RWPE2 (cell line): Measurements from ENCODE around the gene AKAP4.

ENCODE experiments used
- ATAC-seq: fragments of 200-7000 bp; cut with Tn5 transposase; 3 replicates; pipeline ENCODE4 v1.9.1; 2021; ENCODE audit warnings: low read depth
- DNase-seq: peaks from one replicate; pipeline ENCODE4 v3.0.0-alpha.2; 2020; ENCODE audit warnings: low spot score
- H3K27ac ChIP-seq: fragments of 450-650 bp; 2 replicates; pipeline ENCODE4 v1.5.1; 2017; ENCODE audit warnings: mild to moderate bottlenecking; ENCODE audit not compliant: poor library complexity, severe bottlenecking
- H3K27me3 ChIP-seq: fragments of 250-450 bp; sonication (Bioruptor Pico); 2 replicates; pipeline ENCODE4 v1.5.1; 2021; ENCODE audit warnings: mild to moderate bottlenecking, moderate library complexity; ENCODE audit not compliant: insufficient read depth, poor library complexity, severe bottlenecking
- H3K36me3 ChIP-seq: fragments of 250-450 bp; sonication (Bioruptor Pico); 2 replicates; pipeline ENCODE4 v1.5.1; 2020; ENCODE audit warnings: low read depth, mild to moderate bottlenecking, moderate library complexity
- H3K4me1 ChIP-seq: fragments of 250-450 bp; sonication (Bioruptor Pico); 2 replicates; pipeline ENCODE4 v1.5.1; 2021; ENCODE audit warnings: mild to moderate bottlenecking, moderate library complexity; ENCODE audit not compliant: insufficient read depth, poor library complexity, severe bottlenecking
- H3K4me3 ChIP-seq: fragments of 250-450 bp; sonication (Bioruptor Pico); 2 replicates; pipeline ENCODE4 v1.5.1; 2021; ENCODE audit warnings: mild to moderate bottlenecking, moderate library complexity; ENCODE audit not compliant: severe bottlenecking
- H3K9me3 ChIP-seq: fragments of 250-450 bp; sonication (Bioruptor Pico); 2 replicates; pipeline ENCODE4 v1.5.1; 2021; ENCODE audit warnings: mild to moderate bottlenecking, moderate library complexity; ENCODE audit not compliant: severe bottlenecking
- CTCF ChIP-seq: fragments of 450-650 bp; IDR thresholded peaks from one replicate; pipeline ENCODE4 v1.5.1; 2017; ENCODE audit warnings: mild to moderate bottlenecking, moderate library complexity; ENCODE audit not compliant: poor library complexity, severe bottlenecking

The AKAP4 gene

GRCh38 chrX:50198348-50198747 lies 2.5 kb downstream of the AKAP4 start:
- H3K36me3 ChIP-seq = no peaks in the 10 kb centered on the region
- no peak overlapping the region for H3K27ac ChIP-seq
- ATAC-seq (no peak), DNase-seq (no peak)
- no peak overlapping the region for H3K4me3 ChIP-seq
- H3K4me1 ChIP-seq = no peaks in the 10 kb centered on the region
- H3K27me3 ChIP-seq = no peaks in the 10 kb centered on the region
- no peak for TF ChIP-seq CTCF
- no peaks in the 10 kb centered on the region for H3K9me3 ChIP-seq

- no peak overlapping the region for H3K27ac ChIP-seq
- no peaks in the 10 kb centered on the region for H3K36me3 ChIP-seq
- H3K9me3 ChIP-seq = no peaks in the 10 kb centered on the region
- DNase-seq (no peak), ATAC-seq (no peak)
- no peak overlapping the region for H3K4me3 ChIP-seq
- H3K4me1 ChIP-seq = no peaks in the 10 kb centered on the region
- H3K27me3 ChIP-seq = no peaks in the 10 kb centered on the region
- no peak for TF ChIP-seq CTCF
Observed at GRCh38 chrX:50188859-50189600, 11.8 kb downstream of the AKAP4 start.

- Histone ChIP-seq H3K4me1 (no peaks in the 10 kb centered on the region), H3K27me3 (no peaks in the 10 kb centered on the region), H3K36me3 (no peaks in the 10 kb centered on the region), H3K9me3 (no peaks in the 10 kb centered on the region), H3K27ac (no peak overlapping the region), H3K4me3 (no peak overlapping the region)
- ATAC-seq = no peak
- TF ChIP-seq CTCF = no peak
- no peak for DNase-seq
Observed at GRCh38 chrX:50183891-50184290, 16.9 kb downstream of the AKAP4 start.

- ATAC-seq = no peak
- TF ChIP-seq CTCF = no peak
- Histone ChIP-seq H3K9me3 (no peaks in the 10 kb centered on the region), H3K4me3 (no peak overlapping the region), H3K27me3 (no peaks in the 10 kb centered on the region), H3K4me1 (no peaks in the 10 kb centered on the region), H3K27ac (no peak overlapping the region), H3K36me3 (no peaks in the 10 kb centered on the region)
- no peak for DNase-seq
Observed at GRCh38 chrX:50180073-50180940, 20.5 kb downstream of the AKAP4 start.
